Measurements from ENCODE around the gene HYKK. TPM values are rescaled to one million over a fixed set of nuclear protein-coding genes. Genes with fewer than 3 reads are reported as not detected.

The HYKK gene
- total and polyA plus RNA-seq, 10 of the 15 experiments (the other 5 are each of a cell fraction or from before 2014, with no cell fraction given): 0.15 to 0.98 (median 0.49) TPM

DNA sequence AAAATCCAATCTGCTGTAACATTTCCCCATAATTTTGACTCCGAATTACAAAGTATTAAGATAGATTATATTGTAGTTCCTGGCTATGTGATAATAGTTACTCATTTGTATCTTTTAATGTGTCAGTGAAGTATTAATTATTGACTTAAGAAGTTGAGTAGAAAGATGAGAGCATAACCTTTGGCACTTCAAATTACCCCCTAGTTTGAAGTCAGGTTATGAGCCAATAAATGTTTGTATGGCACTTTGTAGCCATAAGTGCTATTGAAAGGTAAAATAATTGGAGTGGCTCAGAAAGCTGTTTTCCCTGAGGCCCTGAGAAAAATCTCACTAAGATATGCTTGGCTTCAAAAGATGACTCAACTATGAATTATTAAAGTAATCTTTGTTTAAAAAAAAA is 38.3 kb upstream of the HYKK start:
- no peak overlapping the region for H2AFZ ChIP-seq (ENCODE audit: control insufficient read depth, low read depth, low read length)
- ChIA-PET CTCF (interaction anchor here (0.7 kb wide), 1 partner anchor 46 kb away, joined by 3 read pairs; no protein-coding TSS in a partner anchor), POLR2A (no interaction called here), RAD21 (ENCODE audit: unreplicated experiment) (no interaction called here), SMC1A (ENCODE audit: uncharacterized antibody, unreplicated experiment) (no interaction called here)
- H3K36me3 ChIP-seq (ENCODE audit: control insufficient read depth in 2 of 2, insufficient read depth in 2 of 2, low read length in 1 of 2): peaks cover 8 to 45% of the 10 kb centered on the region in 2 experiments
- no peak overlapping the region for H3K9ac ChIP-seq (ENCODE audit: control insufficient read depth, insufficient read depth, low read length)
- DNase-seq (ENCODE audit: low read depth, low spot score) (no peak), FAIRE-seq (no peak), ATAC-seq (no peak)
- H3K4me2 ChIP-seq (ENCODE audit: control insufficient read depth, insufficient read depth): no peak overlapping the region
- no peaks in the 10 kb centered on the region for H3K27me3 ChIP-seq (replicated peaks in 1 of 2; ENCODE audit: control insufficient read depth in 2 of 2, insufficient read depth in 2 of 2, low read length in 1 of 2)
- intact Hi-C loops (cut with micrococcal nuclease; ENCODE audit: unreplicated experiment): no loop called here
- H3K9me3 ChIP-seq (replicated peaks; ENCODE audit: control insufficient read depth, insufficient read depth, low read length): no peaks in the 10 kb centered on the region
- no peaks in the 10 kb centered on the region for H3K4me1 ChIP-seq (ENCODE audit: control insufficient read depth, insufficient read depth, low read length)
- no peak overlapping the region for H3K4me3 ChIP-seq
- BruUV-seq (replicated peaks): no TSS peak
- WGBS (ENCODE audit: insufficient coverage, insufficient replicate concordance, low lambda C conversion rate, missing lambda C conversion rate): 82% methylated on average over 1 of the region's 1 CpG
- no peak overlapping the region for H3K27ac ChIP-seq (ENCODE audit: control insufficient read depth, insufficient read depth)
- in situ Hi-C loops (cut with MboI): no loop called here
- no peaks in the 10 kb centered on the region for H3K79me2 ChIP-seq (ENCODE audit: control insufficient read depth, insufficient read depth, low read length)
- H4K20me1 ChIP-seq (ENCODE audit: control insufficient read depth, insufficient read depth): no peaks in the 10 kb centered on the region
- TF ChIP-seq, protein P1, sequence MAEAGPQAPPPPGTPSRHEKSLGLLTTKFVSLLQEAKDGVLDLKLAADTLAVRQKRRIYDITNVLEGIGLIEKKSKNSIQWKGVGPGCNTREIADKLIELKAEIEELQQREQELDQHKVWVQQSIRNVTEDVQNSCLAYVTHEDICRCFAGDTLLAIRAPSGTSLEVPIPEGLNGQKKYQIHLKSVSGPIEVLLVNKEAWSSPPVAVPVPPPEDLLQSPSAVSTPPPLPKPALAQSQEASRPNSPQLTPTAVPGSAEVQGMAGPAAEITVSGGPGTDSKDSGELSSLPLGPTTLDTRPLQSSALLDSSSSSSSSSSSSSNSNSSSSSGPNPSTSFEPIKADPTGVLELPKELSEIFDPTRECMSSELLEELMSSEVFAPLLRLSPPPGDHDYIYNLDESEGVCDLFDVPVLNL (IDR thresholded peaks at IDR 0.05; ENCODE audit: low read depth, low read length): no peak
- TF ChIP-seq POU2F2 (IDR thresholded peaks at IDR 0.05; ENCODE audit: borderline replicate concordance, low read depth, low read length): no peak
- TF ChIP-seq MAX (IDR thresholded peaks at IDR 0.05; ENCODE audit: low read depth, low read length): no peak
- no peak for TF ChIP-seq CREM (IDR thresholded peaks at IDR 0.05; ENCODE audit: low read depth)
- TF ChIP-seq, protein P2, sequence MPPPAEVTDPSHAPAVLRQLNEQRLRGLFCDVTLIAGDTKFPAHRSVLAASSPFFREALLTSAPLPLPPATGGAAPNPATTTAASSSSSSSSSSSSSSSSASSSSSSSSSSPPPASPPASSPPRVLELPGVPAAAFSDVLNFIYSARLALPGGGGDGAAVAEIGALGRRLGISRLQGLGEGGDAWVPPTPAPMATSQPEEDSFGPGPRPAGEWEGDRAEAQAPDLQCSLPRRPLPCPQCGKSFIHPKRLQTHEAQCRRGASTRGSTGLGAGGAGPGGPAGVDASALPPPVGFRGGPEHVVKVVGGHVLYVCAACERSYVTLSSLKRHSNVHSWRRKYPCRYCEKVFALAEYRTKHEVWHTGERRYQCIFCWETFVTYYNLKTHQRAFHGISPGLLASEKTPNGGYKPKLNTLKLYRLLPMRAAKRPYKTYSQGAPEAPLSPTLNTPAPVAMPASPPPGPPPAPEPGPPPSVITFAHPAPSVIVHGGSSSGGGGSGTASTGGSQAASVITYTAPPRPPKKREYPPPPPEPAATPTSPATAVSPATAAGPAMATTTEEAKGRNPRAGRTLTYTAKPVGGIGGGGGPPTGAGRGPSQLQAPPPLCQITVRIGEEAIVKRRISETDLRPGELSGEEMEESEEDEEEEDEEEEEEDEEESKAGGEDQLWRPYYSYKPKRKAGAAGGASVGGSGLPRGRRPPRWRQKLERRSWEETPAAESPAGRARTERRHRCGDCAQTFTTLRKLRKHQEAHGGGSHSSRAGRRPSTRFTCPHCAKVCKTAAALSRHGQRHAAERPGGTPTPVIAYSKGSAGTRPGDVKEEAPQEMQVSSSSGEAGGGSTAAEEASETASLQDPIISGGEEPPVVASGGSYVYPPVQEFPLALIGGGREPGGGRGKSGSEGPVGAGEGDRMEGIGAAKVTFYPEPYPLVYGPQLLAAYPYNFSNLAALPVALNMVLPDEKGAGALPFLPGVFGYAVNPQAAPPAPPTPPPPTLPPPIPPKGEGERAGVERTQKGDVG (CRISPR knock-in tag; IDR thresholded peaks at IDR 0.05): no peak
- TF ChIP-seq SREBF1 (IDR thresholded peaks at IDR 0.05; ENCODE audit: low read length): no peak
- no peak for TF ChIP-seq NBN (IDR thresholded peaks at IDR 0.05)
- TF ChIP-seq, protein P3, sequence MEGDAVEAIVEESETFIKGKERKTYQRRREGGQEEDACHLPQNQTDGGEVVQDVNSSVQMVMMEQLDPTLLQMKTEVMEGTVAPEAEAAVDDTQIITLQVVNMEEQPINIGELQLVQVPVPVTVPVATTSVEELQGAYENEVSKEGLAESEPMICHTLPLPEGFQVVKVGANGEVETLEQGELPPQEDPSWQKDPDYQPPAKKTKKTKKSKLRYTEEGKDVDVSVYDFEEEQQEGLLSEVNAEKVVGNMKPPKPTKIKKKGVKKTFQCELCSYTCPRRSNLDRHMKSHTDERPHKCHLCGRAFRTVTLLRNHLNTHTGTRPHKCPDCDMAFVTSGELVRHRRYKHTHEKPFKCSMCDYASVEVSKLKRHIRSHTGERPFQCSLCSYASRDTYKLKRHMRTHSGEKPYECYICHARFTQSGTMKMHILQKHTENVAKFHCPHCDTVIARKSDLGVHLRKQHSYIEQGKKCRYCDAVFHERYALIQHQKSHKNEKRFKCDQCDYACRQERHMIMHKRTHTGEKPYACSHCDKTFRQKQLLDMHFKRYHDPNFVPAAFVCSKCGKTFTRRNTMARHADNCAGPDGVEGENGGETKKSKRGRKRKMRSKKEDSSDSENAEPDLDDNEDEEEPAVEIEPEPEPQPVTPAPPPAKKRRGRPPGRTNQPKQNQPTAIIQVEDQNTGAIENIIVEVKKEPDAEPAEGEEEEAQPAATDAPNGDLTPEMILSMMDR (IDR thresholded peaks at IDR 0.05 in 2 of 3, conservative IDR thresholded peaks at IDR 0.05 in 1 of 3; ENCODE audit: control insufficient read depth in 2 of 3, extremely low read depth in 1 of 3, insufficient read depth in 1 of 3, low read depth in 3 of 3, low read length in 3 of 3): no peak
- TF ChIP-seq E4F1 (IDR thresholded peaks at IDR 0.05; ENCODE audit: borderline replicate concordance, partially characterized antibody): no peak
- TF ChIP-seq POLR2AphosphoS5 (IDR thresholded peaks at IDR 0.05; ENCODE audit: low read length): no peak
- TF ChIP-seq HSF1 (IDR thresholded peaks at IDR 0.05; ENCODE audit: low read depth, low read length): no peak
- TF ChIP-seq MEF2A (IDR thresholded peaks at IDR 0.05; ENCODE audit: insufficient read depth, low read depth, low read length): no peak
- TF ChIP-seq SUZ12 (IDR thresholded peaks at IDR 0.05; ENCODE audit: unreplicated experiment): no peak
- no peak for TF ChIP-seq CHD1 (IDR thresholded peaks at IDR 0.05; ENCODE audit: low read depth, low read length)

Measured in GM12878 (cell line).